ENCODE results near the gene ADH4. TPM values are rescaled to one million over a fixed set of nuclear protein-coding genes. Genes with fewer than 3 reads are reported as not detected.
"Not testable (repeated sequence)": the region's sequence is repeated elsewhere in the genome, so short reads cannot be mapped to it uniquely, and the experiment has no call there.

The ADH4 gene
- total RNA-seq, 1 experiment from 2014 or later = 2.2 TPM

- H3K4me3 ChIP-seq (ENCODE audit: low read depth, low read length) = peak overlapping the region; percentile 83
- BruUV-seq (replicated peaks) = TSS peak; percentile 70
- no peaks in the 10 kb centered on the region for H3K27me3 ChIP-seq (replicated peaks; ENCODE audit: control insufficient read depth, insufficient read depth, low read length)
- intact Hi-C loops (cut with micrococcal nuclease; ENCODE audit: unreplicated experiment) = no loop called here
- peaks cover 5% of the 10 kb centered on the region; the same call in 1 of the 2 replicates for H3K36me3 ChIP-seq (ENCODE audit: control insufficient read depth, insufficient read depth, low read length)
- H3K4me1 Mint-ChIP-seq (ENCODE audit: low read depth, unreplicated experiment) = peaks cover 29% of the 10 kb centered on the region
- no peaks in the 10 kb centered on the region for H3K9me3 Mint-ChIP-seq (ENCODE audit: unreplicated experiment)
- no peaks in the 10 kb centered on the region for H3K27me3 Mint-ChIP-seq (ENCODE audit: insufficient read depth, unreplicated experiment)
- peaks cover 13% of the 10 kb centered on the region for H3K4me1 ChIP-seq
- ChIA-PET POLR2A (interaction anchor here (0.6 to 1.5 kb wide), 2 partner anchors 93 to 131 kb away, joined by 3 to 8 read pairs; partner anchors contain the start of genes ADH6 and METAP1), CTCF (interaction anchor here (1.5 to 1.7 kb wide), 2 partner anchors 93 to 375 kb away, joined by 9 to 14 read pairs; partner anchors contain the start of gene METAP1)
- peak; percentile 47 to 51 for DNase-seq
- H3K27ac Mint-ChIP-seq (ENCODE audit: unreplicated experiment) = peak overlapping the region; percentile 98
- TF ChIP-seq, protein P1, sequence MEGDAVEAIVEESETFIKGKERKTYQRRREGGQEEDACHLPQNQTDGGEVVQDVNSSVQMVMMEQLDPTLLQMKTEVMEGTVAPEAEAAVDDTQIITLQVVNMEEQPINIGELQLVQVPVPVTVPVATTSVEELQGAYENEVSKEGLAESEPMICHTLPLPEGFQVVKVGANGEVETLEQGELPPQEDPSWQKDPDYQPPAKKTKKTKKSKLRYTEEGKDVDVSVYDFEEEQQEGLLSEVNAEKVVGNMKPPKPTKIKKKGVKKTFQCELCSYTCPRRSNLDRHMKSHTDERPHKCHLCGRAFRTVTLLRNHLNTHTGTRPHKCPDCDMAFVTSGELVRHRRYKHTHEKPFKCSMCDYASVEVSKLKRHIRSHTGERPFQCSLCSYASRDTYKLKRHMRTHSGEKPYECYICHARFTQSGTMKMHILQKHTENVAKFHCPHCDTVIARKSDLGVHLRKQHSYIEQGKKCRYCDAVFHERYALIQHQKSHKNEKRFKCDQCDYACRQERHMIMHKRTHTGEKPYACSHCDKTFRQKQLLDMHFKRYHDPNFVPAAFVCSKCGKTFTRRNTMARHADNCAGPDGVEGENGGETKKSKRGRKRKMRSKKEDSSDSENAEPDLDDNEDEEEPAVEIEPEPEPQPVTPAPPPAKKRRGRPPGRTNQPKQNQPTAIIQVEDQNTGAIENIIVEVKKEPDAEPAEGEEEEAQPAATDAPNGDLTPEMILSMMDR (IDR thresholded peaks at IDR 0.05; ENCODE audit: insufficient read depth in 1 of 2, low read depth in 1 of 2, low read length in 1 of 2, severe bottlenecking in 1 of 2, unreplicated experiment in 1 of 2) = no peak
- no peaks in the 10 kb centered on the region for H3K9me3 ChIP-seq
- H3K36me3 Mint-ChIP-seq (ENCODE audit: insufficient read depth, unreplicated experiment) = peaks cover 33% of the 10 kb centered on the region
- H3K4me3 Mint-ChIP-seq (ENCODE audit: unreplicated experiment) = peak overlapping the region; percentile 98
Observed at GRCh38 chr4:99088023-99088449, 56.1 kb downstream of the ADH4 start.

DNA sequence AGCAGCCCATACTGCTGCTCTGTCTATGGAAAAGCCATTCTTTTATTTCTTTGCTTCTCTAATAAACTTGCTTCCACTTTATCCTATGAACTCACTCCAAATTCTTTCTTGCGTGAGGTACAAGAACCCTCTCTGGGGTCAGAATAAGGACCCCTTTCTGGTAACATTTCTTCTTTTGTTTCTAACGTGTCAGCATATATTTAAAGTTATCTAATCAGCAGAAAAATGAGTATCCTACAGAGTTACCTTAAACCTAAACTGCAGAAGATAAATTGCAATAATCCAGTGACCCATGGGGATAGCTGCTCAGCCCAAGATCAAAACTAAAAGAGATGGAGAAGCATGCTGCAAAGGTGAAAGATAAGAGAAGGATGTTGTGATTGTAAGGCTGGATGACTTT is 59.5 kb downstream of the ADH4 start:
- Histone ChIP-seq H3K4me1 (peaks cover 10% of the 10 kb centered on the region), H3K27me3 (replicated peaks; ENCODE audit: control insufficient read depth, insufficient read depth, low read length) (no peaks in the 10 kb centered on the region), H3K4me3 (ENCODE audit: low read depth, low read length) (no peak overlapping the region), H3K9me3 (no peaks in the 10 kb centered on the region), H3K36me3 (ENCODE audit: control insufficient read depth, insufficient read depth, low read length) (peaks cover 5% of the 10 kb centered on the region; the same call in 1 of the 2 replicates)
- CTCF ChIA-PET = no interaction called here
- no peaks in the 10 kb centered on the region for H3K9me3 Mint-ChIP-seq (ENCODE audit: unreplicated experiment)
- no TSS peak for BruUV-seq (replicated peaks)
- H3K4me1 Mint-ChIP-seq (ENCODE audit: low read depth, unreplicated experiment) = peaks cover 12% of the 10 kb centered on the region
- POLR2A ChIA-PET = no interaction called here
- TF ChIP-seq, protein P1 (IDR thresholded peaks at IDR 0.05; ENCODE audit: insufficient read depth in 1 of 2, low read depth in 1 of 2, low read length in 1 of 2, severe bottlenecking in 1 of 2, unreplicated experiment in 1 of 2) = no peak
- H3K36me3 Mint-ChIP-seq (ENCODE audit: insufficient read depth, unreplicated experiment) = peaks cover 65% of the 10 kb centered on the region
- no peaks in the 10 kb centered on the region for H3K27me3 Mint-ChIP-seq (ENCODE audit: insufficient read depth, unreplicated experiment)
- no peak for DNase-seq
- no peak overlapping the region for H3K4me3 Mint-ChIP-seq (ENCODE audit: unreplicated experiment)
- H3K27ac Mint-ChIP-seq (ENCODE audit: unreplicated experiment) = no peak overlapping the region
- intact Hi-C loops (cut with micrococcal nuclease; ENCODE audit: unreplicated experiment) = no loop called here

DNA sequence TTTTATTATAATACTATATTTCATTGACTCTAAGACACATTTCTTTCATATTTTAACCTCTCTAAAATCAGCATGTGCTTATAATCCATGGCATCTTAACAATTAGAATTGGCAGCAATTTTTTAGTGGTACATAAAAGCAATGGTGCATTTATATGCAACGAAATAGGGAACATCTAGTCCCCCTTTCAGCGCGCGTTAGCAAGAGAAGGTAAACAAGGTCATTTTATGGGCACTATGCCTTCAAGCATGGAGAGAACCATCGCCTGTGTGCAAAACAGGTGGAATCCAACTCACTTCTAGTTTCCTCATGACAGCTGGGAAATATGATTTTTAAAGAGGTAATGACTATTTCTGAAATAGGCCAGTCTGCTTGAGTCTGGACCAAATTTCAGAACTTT is 61.9 kb downstream of the ADH4 start:
- TF ChIP-seq, protein P1 (IDR thresholded peaks at IDR 0.05; ENCODE audit: insufficient read depth in 1 of 2, low read depth in 1 of 2, low read length in 1 of 2, severe bottlenecking in 1 of 2, unreplicated experiment in 1 of 2) = no peak
- Histone ChIP-seq H3K36me3 (ENCODE audit: control insufficient read depth, insufficient read depth, low read length) (peaks cover 5% of the 10 kb centered on the region; the same call in 1 of the 2 replicates), H3K4me3 (ENCODE audit: low read depth, low read length) (no peak overlapping the region), H3K4me1 (peaks cover 5% of the 10 kb centered on the region; the same call in 1 of the 2 replicates), H3K27me3 (replicated peaks; ENCODE audit: control insufficient read depth, insufficient read depth, low read length) (no peaks in the 10 kb centered on the region), H3K9me3 (no peaks in the 10 kb centered on the region)
- no TSS peak for BruUV-seq (replicated peaks)
- ChIA-PET CTCF (no interaction called here), POLR2A (no interaction called here)
- peaks cover 7% of the 10 kb centered on the region for H3K4me1 Mint-ChIP-seq (ENCODE audit: low read depth, unreplicated experiment)
- no peaks in the 10 kb centered on the region for H3K27me3 Mint-ChIP-seq (ENCODE audit: insufficient read depth, unreplicated experiment)
- H3K36me3 Mint-ChIP-seq (ENCODE audit: insufficient read depth, unreplicated experiment) = peaks cover 86% of the 10 kb centered on the region
- no peak overlapping the region for H3K27ac Mint-ChIP-seq (ENCODE audit: unreplicated experiment)
- no peaks in the 10 kb centered on the region for H3K9me3 Mint-ChIP-seq (ENCODE audit: unreplicated experiment)
- intact Hi-C loops (cut with micrococcal nuclease; ENCODE audit: unreplicated experiment) = no loop called here
- DNase-seq = no peak
- H3K4me3 Mint-ChIP-seq (ENCODE audit: unreplicated experiment) = no peak overlapping the region

DNA sequence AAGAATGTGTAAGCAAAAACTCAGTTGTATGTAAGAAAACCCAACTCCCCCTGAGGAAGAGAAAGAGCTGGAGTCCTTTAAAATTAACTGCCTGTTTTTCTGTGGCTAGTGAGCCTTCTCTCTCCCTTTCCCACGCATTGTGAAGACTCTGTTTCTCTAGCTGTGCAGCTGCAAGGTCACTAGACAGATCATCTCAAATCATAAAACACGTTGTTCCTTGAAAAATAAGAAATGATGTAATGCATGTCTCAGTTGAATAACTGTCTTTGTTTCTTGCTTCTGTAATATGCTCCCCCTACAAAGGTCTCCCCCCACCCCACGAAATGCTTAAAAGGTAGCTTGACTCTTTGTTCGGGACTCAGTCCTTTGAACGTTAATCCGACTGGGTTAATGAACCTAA is 63.2 kb downstream of the ADH4 start:
- DNase-seq; POLR2A ChIA-PET; H3K27me3 ChIP-seq (replicated peaks; ENCODE audit: control insufficient read depth, insufficient read depth, low read length); H3K4me3 Mint-ChIP-seq (ENCODE audit: unreplicated experiment); H3K4me1 Mint-ChIP-seq (ENCODE audit: low read depth, unreplicated experiment); intact Hi-C loops (cut with micrococcal nuclease; ENCODE audit: unreplicated experiment); CTCF ChIA-PET; H3K9me3 ChIP-seq; BruUV-seq (replicated peaks); H3K27ac Mint-ChIP-seq (ENCODE audit: unreplicated experiment); H3K9me3 Mint-ChIP-seq (ENCODE audit: unreplicated experiment); H3K4me3 ChIP-seq (ENCODE audit: low read depth, low read length); H3K4me1 ChIP-seq; H3K36me3 ChIP-seq (ENCODE audit: control insufficient read depth, insufficient read depth, low read length); H3K27me3 Mint-ChIP-seq (ENCODE audit: insufficient read depth, unreplicated experiment): not testable (repeated sequence)
- H3K36me3 Mint-ChIP-seq (ENCODE audit: insufficient read depth, unreplicated experiment) = peaks cover 90% of the 10 kb centered on the region

All from Caco-2 (cell line).